HG03378 (cell line): Measurements from ENCODE around the gene BCAR1.
"Not testable (repeated sequence)": the region's sequence is repeated elsewhere in the genome, so short reads cannot be mapped to it uniquely, and the experiment has no call there.

Source experiments
- ATAC-seq: cut with Tn5 transposase; IDR thresholded peaks from one replicate; pipeline ENCODE4 v1.9.1; 2021; ENCODE audit warnings: mild to moderate bottlenecking, moderate library complexity; ENCODE audit not compliant: unreplicated experiment

Gene BCAR1

GRCh38 chr16:75205961-75206748, 45.3 kb downstream of the BCAR1 start:
- not testable (repeated sequence) for ATAC-seq

GRCh38 chr16:75205438-75205837, 46.0 kb downstream of the BCAR1 start:
- not testable (repeated sequence) for ATAC-seq

GRCh38 chr16:75204905-75205304, 46.5 kb downstream of the BCAR1 start:
- not testable (repeated sequence) for ATAC-seq

- ATAC-seq, result no peak
These were observed 47.0 kb downstream of the BCAR1 start for GRCh38 chr16:75204410-75204758.

GRCh38 chr16:75203667-75204409, 47.6 kb downstream of the BCAR1 start:
- ATAC-seq, result no peak

GRCh38 chr16:75203096-75203495, 48.3 kb downstream of the BCAR1 start:
- ATAC-seq, result no peak

- no peak for ATAC-seq
These were observed 49.3 kb downstream of the BCAR1 start for GRCh38 chr16:75202069-75202590.

GRCh38 chr16:75198135-75198600, 53.3 kb downstream of the BCAR1 start:
- ATAC-seq, result no peak

- no peak for ATAC-seq
These were observed 53.8 kb downstream of the BCAR1 start for GRCh38 chr16:75197522-75198134.

- no peak for ATAC-seq
These were observed 54.6 kb downstream of the BCAR1 start for GRCh38 chr16:75196836-75197235.

- no peak for ATAC-seq
These were observed 55.3 kb downstream of the BCAR1 start for GRCh38 chr16:75195811-75196790.

- ATAC-seq, result no peak
These were observed 57.5 kb downstream of the BCAR1 start for GRCh38 chr16:75193730-75194444.

GRCh38 chr16:75193265-75193650, 58.2 kb downstream of the BCAR1 start:
- no peak for ATAC-seq

- ATAC-seq, result no peak
These were observed 58.7 kb downstream of the BCAR1 start for GRCh38 chr16:75192606-75193264.

- no peak for ATAC-seq
These were observed 61.7 kb downstream of the BCAR1 start for GRCh38 chr16:75189638-75190245.

- no peak for ATAC-seq
These were observed 62.5 kb downstream of the BCAR1 start for GRCh38 chr16:75188832-75189477.

- no peak for ATAC-seq
These were observed 69.8 kb downstream of the BCAR1 start for GRCh38 chr16:75181630-75182029.

- no peak for ATAC-seq
These were observed 72.2 kb downstream of the BCAR1 start for GRCh38 chr16:75179208-75179607.
